GM11168 (cell line): ENCODE measurements around the gene IL15.

Experiments
- in situ Hi-C: fragments of 300-500 bp; cut with MboI; formaldehyde crosslinking; loops from one replicate; pipeline ENCODE4 v1.12.0; 2022; ENCODE audit warnings: low sequenced_read_pairs; ENCODE audit not compliant: unreplicated experiment

The IL15 gene

GRCh38 chr4:141645611-141646340 is 9.4 kb downstream of the IL15 start:
- in situ Hi-C loops: no loop called here

- in situ Hi-C loops: no loop called here
Measured at GRCh38 chr4:141646969-141647368, 10.6 kb downstream of the IL15 start.

DNA sequence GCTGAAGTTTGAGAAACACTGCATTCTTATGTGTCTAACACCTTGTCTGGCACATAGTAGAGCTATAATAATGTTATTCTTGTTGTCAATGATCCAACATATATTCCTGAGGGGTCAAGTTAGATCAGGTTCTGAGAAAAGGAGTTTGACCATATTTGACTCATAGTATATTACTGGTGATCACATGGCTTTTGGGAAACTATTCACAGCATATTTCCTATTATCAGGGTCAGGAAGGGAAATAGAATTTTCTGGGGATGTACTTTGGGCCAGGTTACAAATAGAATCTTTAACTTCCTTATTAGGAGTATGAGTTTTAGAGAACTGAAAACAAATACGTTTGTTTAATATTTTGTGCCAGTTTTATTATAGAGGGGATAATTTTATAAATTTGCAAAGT is 11.6 kb downstream of the IL15 start:
- in situ Hi-C loops: no loop called here

- in situ Hi-C loops: no loop called here
Measured at GRCh38 chr4:141652161-141652778, 15.9 kb downstream of the IL15 start.

GRCh38 chr4:141654098-141654497 is 17.7 kb downstream of the IL15 start:
- in situ Hi-C loops: no loop called here

DNA sequence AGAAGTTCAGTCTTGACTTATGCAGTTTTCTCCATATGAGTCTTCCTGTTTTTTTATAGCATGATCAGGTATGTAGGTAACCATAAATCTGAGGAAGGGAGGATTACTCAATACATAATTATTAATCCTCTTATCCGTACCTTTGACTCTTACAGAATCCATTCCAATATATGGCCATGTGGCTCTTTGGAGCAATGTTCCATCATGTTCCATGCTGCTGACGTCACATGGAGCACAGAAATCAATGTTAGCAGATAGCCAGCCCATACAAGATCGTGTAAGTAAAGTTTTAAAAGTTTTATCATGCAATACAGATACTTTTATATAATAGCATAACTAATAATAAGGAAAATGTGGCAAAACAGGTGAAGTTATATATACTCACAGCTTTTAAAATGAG is 19.6 kb downstream of the IL15 start:
- in situ Hi-C loops: no loop called here

DNA sequence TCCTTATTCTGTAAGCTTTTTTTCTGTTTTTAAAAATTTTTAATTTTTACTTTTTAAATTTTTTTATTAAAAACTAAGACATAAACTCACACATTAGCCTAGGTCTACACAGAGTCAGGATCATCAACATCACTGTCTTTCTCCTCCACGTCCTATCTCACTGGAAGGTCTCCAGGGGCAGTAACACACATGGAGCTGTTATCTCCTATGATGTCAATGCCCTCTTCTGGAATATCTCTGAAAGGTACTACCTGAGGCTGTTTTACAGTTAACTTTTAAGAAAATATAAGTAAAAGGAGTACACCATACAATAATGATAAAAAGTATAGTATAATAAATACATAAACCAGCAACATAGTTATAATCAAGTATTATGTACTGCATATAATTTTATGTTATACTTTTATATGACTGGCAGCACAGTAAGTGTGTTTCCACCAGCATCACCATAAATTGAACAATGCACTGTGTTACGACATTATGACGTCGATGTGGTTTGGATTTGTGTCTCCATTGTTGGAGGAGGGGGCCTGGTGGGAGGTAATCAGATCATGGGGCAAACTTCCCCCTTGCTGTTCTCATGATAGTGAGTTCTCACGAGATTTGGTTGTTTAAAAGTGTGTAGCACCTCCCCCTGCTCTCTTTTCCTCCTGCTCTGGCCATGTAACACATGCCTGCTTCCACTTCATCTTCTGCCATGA is 21.3 kb downstream of the IL15 start:
- in situ Hi-C loops: no loop called here

GRCh38 chr4:141658309-141658708 is 21.9 kb downstream of the IL15 start:
- in situ Hi-C loops: no loop called here

- in situ Hi-C loops: no loop called here
Measured at GRCh38 chr4:141659539-141659938, 23.2 kb downstream of the IL15 start.

- in situ Hi-C loops: no loop called here
Measured at GRCh38 chr4:141660880-141661279, 24.5 kb downstream of the IL15 start.

GRCh38 chr4:141668200-141668910 is 32.0 kb downstream of the IL15 start:
- in situ Hi-C loops: no loop called here

- in situ Hi-C loops: no loop called here
Measured at GRCh38 chr4:141669501-141669900, 33.1 kb downstream of the IL15 start.

GRCh38 chr4:141675384-141675783 is 39.0 kb downstream of the IL15 start:
- in situ Hi-C loops: no loop called here

DNA sequence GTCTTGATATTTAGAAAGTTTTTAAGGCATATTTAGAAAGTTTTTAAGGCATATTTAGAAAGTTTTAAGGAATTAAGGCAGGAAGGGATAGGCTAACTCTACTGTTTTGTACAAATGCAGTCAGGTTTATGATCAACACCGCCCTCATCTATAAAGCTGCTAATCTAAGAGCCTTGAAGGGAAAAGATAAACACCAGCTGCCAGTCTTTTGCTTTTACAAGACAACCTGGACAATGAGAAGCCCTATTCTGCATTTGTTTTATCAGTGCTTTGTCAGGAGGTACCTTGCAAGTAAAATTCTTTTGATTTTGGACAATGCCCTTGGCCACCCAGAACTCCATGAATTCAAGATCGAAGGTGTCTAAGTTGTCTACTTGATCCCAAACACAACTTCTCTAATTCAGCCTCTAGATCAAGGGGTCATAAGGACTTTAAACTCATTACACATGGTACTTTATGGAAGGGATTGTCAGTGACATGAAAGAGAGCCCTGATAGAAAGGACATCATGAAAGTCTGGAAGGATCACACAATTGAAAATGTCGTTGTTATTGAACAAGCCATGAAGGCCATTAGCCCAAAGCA is 39.8 kb downstream of the IL15 start:
- in situ Hi-C loops: no loop called here

- in situ Hi-C loops: no loop called here
Measured at GRCh38 chr4:141680060-141680459, 43.7 kb downstream of the IL15 start.

- in situ Hi-C loops: no loop called here
Measured at GRCh38 chr4:141684785-141685184, 48.4 kb downstream of the IL15 start.

- in situ Hi-C loops: no loop called here
Measured at GRCh38 chr4:141686146-141686775, 49.9 kb downstream of the IL15 start.

- in situ Hi-C loops: no loop called here
Measured at GRCh38 chr4:141686879-141687278, 50.5 kb downstream of the IL15 start.

DNA sequence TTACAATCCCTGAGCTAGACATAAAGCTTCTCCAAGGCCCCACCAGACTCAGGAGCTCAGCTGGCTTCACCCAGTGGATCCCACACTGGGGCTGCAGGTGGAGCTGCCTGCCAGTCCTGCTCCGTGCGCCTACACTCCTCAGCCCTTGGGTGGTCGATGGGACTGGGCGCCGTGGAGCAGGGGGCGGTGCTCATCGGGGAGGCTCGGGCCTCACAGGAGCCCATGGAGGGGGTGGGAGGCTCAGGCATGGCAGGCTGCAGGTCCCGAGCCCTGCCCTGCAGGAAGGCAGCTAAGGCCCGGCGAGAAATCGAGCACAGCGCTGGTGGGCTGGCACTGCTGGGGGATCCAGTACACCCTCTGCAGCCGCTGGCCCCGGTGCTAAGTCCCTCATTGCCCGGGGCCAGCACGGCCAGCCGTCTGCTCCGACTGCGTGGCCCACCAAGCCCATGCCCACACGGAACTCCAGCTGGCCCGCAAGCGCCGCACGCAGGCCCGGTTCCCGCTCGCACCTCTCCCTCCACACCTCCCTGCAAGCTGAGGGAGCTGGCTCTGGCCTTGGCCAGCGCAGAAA is 53.4 kb downstream of the IL15 start:
- in situ Hi-C loops: loop anchor here (5.0 kb wide), 1 partner anchor 58 kb away; no protein-coding TSS in a partner anchor

GRCh38 chr4:141691247-141691646 is 54.9 kb downstream of the IL15 start:
- in situ Hi-C loops: loop anchor here (5.0 kb wide), 1 partner anchor 59 kb away; no protein-coding TSS in a partner anchor
